ENCODE results near the gene DLG4.
A peak's percentile ranks its signal among the peaks of the same experiment; 100 is the strongest.
"Not testable (repeated sequence)": the region's sequence is repeated elsewhere in the genome, so short reads cannot be mapped to it uniquely, and the experiment has no call there.

DLG4 gene

DNA sequence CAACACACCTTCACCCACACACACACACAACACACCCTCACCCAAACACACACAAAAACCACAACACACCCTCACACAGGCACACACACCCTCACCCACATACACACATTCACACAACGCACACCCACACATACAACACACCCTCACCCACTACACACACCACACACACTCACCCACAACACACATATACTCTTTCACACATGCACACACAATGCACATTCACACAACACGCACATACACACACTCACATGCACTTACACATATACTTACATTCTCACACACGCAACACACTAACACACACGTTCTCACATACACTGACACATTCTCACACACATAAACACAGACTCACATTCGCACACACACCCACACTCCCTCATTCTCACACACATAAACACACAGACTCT, 44.3 kb downstream of the DLG4 start:
- DNase-seq = no peak
- in situ Hi-C loops (cut with MboI; ENCODE audit: low pct_unique_long_range_greater_than_20kb, low sequenced_read_pairs) = no loop called here

DNA sequence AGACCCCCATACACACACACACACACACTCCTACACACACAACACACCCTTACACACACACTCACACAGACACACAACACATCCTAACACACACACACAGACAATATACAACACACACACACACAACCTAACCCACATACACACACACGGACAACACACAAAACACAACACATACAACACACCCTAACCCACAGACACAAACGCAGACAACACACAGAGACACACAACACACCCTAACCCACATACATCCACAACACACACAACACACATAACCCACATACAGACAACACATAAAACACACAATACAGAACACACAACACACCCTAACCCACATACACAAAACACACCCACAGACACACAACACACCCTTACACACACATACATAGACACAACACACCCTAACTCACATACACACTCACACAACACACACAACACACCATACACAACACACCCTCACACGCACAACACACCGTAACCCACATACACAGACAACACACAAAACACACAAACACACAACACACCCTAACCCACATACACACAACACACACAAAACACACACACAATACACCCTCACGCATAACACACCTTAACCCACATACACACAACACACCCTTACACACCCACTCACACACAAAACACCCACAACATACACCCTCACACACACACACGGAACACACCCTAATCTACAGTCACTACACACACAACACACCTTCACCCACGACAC, 44.9 kb downstream of the DLG4 start:
- no peak for DNase-seq
- in situ Hi-C loops (cut with MboI; ENCODE audit: low pct_unique_long_range_greater_than_20kb, low sequenced_read_pairs) = no loop called here

GRCh38 chr17:7173687-7174602, 45.7 kb downstream of the DLG4 start:
- DNase-seq = peak; percentile 39
- in situ Hi-C loops (cut with MboI; ENCODE audit: low pct_unique_long_range_greater_than_20kb, low sequenced_read_pairs) = no loop called here

DNA sequence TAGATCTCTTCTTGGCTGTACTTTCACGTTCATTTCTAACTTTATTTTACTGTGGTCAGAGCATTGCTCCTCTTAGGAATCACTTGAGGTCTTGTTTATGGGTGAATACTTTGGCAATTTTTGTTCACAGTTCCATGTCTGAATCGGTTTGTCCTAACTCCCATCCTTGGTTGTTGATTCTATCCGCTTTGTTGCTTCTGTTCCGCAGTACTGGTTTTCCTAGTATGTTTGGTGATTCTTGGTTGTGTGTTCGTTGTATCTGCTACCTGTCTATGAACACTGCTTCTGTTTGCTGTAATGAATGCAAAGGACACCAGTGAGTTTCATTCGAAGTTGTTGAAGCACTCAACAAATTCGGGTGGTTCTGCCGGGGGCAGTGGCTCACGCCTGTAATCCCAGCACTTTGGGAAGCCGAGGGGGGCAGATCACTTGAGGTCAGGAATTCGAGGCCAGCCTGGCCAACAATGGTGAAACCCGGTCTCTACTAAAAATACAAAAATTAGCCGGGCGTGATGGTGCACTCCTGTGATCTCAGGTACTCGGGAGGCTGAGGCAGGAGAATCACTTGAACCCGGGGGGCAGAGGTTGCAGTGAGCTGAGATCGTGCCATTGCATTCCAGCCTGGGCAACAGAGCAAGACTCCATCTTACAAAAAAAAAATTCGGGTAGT, 47.0 kb downstream of the DLG4 start:
- in situ Hi-C loops (cut with MboI; ENCODE audit: low pct_unique_long_range_greater_than_20kb, low sequenced_read_pairs); DNase-seq: not testable (repeated sequence)

GRCh38 chr17:7169565-7169908, 50.1 kb downstream of the DLG4 start:
- in situ Hi-C loops (cut with MboI; ENCODE audit: low pct_unique_long_range_greater_than_20kb, low sequenced_read_pairs); DNase-seq: not testable (repeated sequence)

GRCh38 chr17:7168841-7169564, 50.6 kb downstream of the DLG4 start:
- DNase-seq; in situ Hi-C loops (cut with MboI; ENCODE audit: low pct_unique_long_range_greater_than_20kb, low sequenced_read_pairs): not testable (repeated sequence)

DNA sequence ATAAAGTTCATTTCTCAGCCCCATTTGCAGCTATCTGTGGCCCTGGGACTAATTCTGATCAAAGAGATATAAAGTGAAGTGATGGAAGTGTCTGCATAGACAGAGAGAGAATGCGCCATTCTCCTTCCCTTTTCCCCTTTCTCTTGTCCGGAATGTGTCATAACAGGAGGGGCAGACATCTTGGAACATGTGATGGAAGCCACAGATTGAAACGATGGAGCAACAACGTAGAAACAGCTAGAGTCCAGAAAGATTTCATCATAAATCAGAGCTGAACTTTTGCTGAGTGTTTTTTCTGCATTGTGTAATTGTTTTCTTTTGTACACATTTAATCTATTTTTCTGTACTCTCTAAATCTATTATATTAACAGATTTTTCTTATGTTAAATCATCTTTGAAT, 51.8 kb downstream of the DLG4 start:
- in situ Hi-C loops (cut with MboI; ENCODE audit: low pct_unique_long_range_greater_than_20kb, low sequenced_read_pairs) = no loop called here
- DNase-seq = no peak

- in situ Hi-C loops (cut with MboI; ENCODE audit: low pct_unique_long_range_greater_than_20kb, low sequenced_read_pairs) = no loop called here
- no peak for DNase-seq
Observed at GRCh38 chr17:7166873-7167272, 52.8 kb downstream of the DLG4 start.

- DNase-seq; in situ Hi-C loops (cut with MboI; ENCODE audit: low pct_unique_long_range_greater_than_20kb, low sequenced_read_pairs): not testable (repeated sequence)
Observed at GRCh38 chr17:7159571-7159970, 60.1 kb downstream of the DLG4 start.

DNA sequence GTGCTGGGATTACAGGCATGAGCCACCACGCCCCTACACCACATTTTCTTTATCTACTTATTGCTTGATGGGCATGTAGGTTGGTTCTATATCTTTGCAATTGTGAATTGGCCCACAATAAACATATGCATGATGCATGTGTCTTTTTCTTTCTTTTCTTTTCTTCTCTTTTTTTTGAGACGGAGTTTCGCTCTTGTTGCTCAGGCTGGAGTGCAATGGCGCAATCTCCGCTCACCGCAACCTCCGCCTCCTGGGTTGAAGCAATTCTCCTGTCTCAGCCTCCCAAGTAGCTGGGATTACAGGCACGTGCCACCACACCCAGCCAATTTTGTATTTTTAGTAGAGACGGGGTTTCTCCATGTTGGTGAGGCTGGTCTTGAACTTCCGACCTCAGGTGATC, 61.2 kb downstream of the DLG4 start:
- in situ Hi-C loops (cut with MboI; ENCODE audit: low pct_unique_long_range_greater_than_20kb, low sequenced_read_pairs); DNase-seq: not testable (repeated sequence)

DNA sequence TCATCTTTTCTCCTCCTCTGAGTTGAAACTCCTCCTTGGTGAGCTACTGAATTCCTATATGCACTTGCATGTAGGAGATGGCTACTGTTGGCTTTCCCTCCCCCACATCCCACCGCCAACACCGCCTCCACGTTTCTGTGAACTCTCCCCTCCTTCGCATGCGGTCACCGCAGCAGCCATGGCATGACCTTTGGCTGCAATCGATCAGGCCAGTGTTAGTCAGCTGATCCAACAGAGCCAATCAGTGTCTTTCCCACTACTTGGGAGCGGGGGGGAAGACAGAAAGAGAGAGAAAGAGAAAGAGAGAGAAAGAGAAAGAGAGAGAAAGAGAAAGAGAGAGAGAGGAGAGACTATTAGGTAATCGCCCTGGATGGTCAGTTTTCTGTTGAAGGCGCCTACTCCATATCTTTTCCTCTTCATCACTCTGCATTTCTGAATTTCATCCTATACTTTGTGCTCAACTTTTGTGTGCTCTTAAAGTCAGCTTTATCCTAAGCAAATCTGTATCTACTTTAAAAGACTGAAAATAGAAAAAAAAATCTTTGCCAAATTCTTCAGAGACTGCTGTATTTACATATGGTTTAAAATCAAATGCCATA, 63.2 kb downstream of the DLG4 start:
- DNase-seq = no peak
- in situ Hi-C loops (cut with MboI; ENCODE audit: low pct_unique_long_range_greater_than_20kb, low sequenced_read_pairs) = no loop called here

DNA sequence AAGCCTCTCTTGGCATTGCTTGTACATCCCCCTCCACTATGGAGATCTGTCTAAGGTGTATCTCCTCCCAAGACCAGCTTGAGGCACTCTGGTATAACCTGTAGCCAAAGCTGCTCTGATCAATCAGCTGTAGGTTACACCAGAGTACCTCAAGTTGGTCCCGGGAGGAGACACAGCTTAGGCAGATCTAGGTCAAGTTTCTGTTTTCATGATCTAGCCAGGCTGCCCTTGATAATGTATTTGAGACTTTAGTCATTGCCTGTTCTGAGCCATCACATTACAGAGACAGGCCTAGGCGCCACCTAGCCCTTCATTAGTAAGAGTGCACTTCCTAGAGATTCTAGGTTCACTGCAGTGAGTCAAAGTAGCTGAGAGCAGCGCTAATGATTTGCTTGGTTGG, 71.9 kb downstream of the DLG4 start:
- in situ Hi-C loops (cut with MboI; ENCODE audit: low pct_unique_long_range_greater_than_20kb, low sequenced_read_pairs) = no loop called here
- DNase-seq = no peak

GRCh38 chr17:7146115-7146514, 73.5 kb downstream of the DLG4 start:
- no peak for DNase-seq
- in situ Hi-C loops (cut with MboI; ENCODE audit: low pct_unique_long_range_greater_than_20kb, low sequenced_read_pairs) = no loop called here

- DNase-seq = no peak
- in situ Hi-C loops (cut with MboI; ENCODE audit: low pct_unique_long_range_greater_than_20kb, low sequenced_read_pairs) = no loop called here
Observed at GRCh38 chr17:7144213-7144612, 75.4 kb downstream of the DLG4 start.

GRCh38 chr17:7141824-7142223, 77.8 kb downstream of the DLG4 start:
- in situ Hi-C loops (cut with MboI; ENCODE audit: low pct_unique_long_range_greater_than_20kb, low sequenced_read_pairs) = no loop called here
- no peak for DNase-seq

DNA sequence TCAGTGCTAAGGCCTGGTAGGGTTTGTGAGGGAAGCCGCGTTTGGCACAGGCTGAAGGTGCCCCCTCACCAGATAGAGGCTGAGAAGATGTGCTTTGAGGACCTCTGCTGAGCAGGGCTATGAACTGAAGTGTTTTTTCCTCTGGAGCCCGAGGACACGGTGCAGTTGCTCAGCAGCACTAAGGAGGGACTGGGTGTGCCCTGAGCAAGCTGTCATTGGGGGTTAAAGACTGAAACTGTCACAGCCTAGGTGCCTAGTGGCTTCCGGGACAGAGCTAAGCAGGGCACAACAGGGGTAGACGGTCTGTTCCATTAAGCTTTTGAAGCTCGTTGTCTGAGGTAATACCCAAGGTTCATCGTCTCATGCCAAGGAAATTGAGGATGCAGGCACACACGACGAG, 80.2 kb downstream of the DLG4 start:
- in situ Hi-C loops (cut with MboI; ENCODE audit: low pct_unique_long_range_greater_than_20kb, low sequenced_read_pairs) = loop anchor here (10.0 kb wide), 1 partner anchor 85 kb away; no protein-coding TSS in a partner anchor
- no peak for DNase-seq

- DNase-seq = no peak
- in situ Hi-C loops (cut with MboI; ENCODE audit: low pct_unique_long_range_greater_than_20kb, low sequenced_read_pairs) = loop anchor here (10.0 kb wide), 1 partner anchor 84 kb away; no protein-coding TSS in a partner anchor
Observed at GRCh38 chr17:7138800-7139381, 80.7 kb downstream of the DLG4 start.

- DNase-seq = no peak
- in situ Hi-C loops (cut with MboI; ENCODE audit: low pct_unique_long_range_greater_than_20kb, low sequenced_read_pairs) = loop anchor here (10.0 kb wide), 1 partner anchor 83 kb away; no protein-coding TSS in a partner anchor
Observed at GRCh38 chr17:7137171-7137943, 82.3 kb downstream of the DLG4 start.

Measured in KBM-7 (cell line).